Measurements from ENCODE around the gene HIVEP1. TPM values are rescaled to one million over a fixed set of nuclear protein-coding genes. Genes with fewer than 3 reads are reported as not detected.
"Not testable (repeated sequence)": the region's sequence is repeated elsewhere in the genome, so short reads cannot be mapped to it uniquely, and the experiment has no call there.

The HIVEP1 gene
- total and polyA plus RNA-seq, 4 donors, result 5.2 to 40.8 (median 16.7) TPM

GRCh38 chr6:12148317-12148801, 136.2 kb downstream of the HIVEP1 start:
- Histone ChIP-seq H3K9me3 (ENCODE audit: control insufficient read depth, low read length) (no peaks in the 10 kb centered on the region), H3K4me3 (ENCODE audit: low read length in 2 of 2) (no peak overlapping the region), H3K4me1 (ENCODE audit: control insufficient read depth in 1 of 2, insufficient read depth in 2 of 2, low read length in 2 of 2) (no peaks in the 10 kb centered on the region), H3K27me3 (ENCODE audit: control insufficient read depth in 1 of 2, insufficient read depth in 2 of 2, low read length in 1 of 2) (no peaks in the 10 kb centered on the region), H3K36me3 (ENCODE audit: control insufficient read depth in 1 of 2, insufficient read depth in 2 of 2, low read length in 1 of 2) (no peaks in the 10 kb centered on the region), H3K27ac (ENCODE audit: low read depth in 1 of 2, low read length in 2 of 2) (peak overlapping the region in 1 of 2 donors; percentile 60)
- ATAC-seq (ENCODE audit: low FRiP score), result no peak
- DNase-seq, result no peak
- intact Hi-C loops (cut with DNase I), result no loop called here
- WGBS, 2 donors, result 19 to 28% methylated on average over 3 of the region's 3 CpGs

- Histone ChIP-seq H3K27ac (ENCODE audit: low read depth in 1 of 2, low read length in 2 of 2) (peak overlapping the region in 1 of 2 donors; percentile 5), H3K4me1 (ENCODE audit: control insufficient read depth in 1 of 2, insufficient read depth in 2 of 2, low read length in 2 of 2) (no peaks in the 10 kb centered on the region), H3K27me3 (ENCODE audit: control insufficient read depth in 1 of 2, insufficient read depth in 2 of 2, low read length in 1 of 2) (no peaks in the 10 kb centered on the region), H3K36me3 (ENCODE audit: control insufficient read depth in 1 of 2, insufficient read depth in 2 of 2, low read length in 1 of 2) (no peaks in the 10 kb centered on the region), H3K9me3 (ENCODE audit: control insufficient read depth, low read length) (no peaks in the 10 kb centered on the region), H3K4me3 (ENCODE audit: low read length in 2 of 2) (no peak overlapping the region)
- DNase-seq (no peak), ATAC-seq (ENCODE audit: low FRiP score) (no peak)
- whole genome bisulfite sequencing, 2 donors, result 47 to 56% methylated on average over 4 of the region's 4 CpGs
- intact Hi-C loops (cut with DNase I), result no loop called here
Measured at GRCh38 chr6:12148841-12149240, 136.7 kb downstream of the HIVEP1 start.

DNA sequence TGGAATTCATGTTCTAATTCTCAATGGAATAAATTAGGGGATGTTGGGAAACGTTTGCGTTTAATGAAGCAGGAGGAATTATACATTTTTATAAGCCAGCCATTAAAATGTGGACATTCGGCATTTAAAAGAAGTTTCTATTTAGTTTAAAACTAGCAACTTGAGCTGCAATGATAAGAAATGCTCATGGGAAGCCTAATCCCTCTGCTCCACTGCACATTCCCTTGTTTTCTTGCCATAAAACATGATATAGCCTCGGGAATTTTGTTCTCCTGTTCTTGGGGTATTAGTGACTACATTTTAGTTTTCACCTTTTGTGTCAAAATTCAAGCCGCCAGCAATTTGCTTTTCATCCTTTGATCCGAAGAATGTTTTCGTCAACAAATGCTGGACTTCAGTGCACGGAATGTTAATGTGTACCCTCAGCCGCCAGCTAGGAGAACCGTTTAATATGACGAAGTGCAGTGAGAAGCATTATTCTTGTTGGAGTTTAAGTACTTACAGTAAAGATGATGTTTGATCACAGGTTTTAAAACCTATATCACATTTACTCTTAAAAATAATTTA, 137.9 kb downstream of the HIVEP1 start:
- no peaks in the 10 kb centered on the region for H3K27me3 ChIP-seq (ENCODE audit: control insufficient read depth in 1 of 2, insufficient read depth in 2 of 2, low read length in 1 of 2)
- H3K36me3 ChIP-seq (ENCODE audit: control insufficient read depth in 1 of 2, insufficient read depth in 2 of 2, low read length in 1 of 2), result no peaks in the 10 kb centered on the region
- H3K4me3 ChIP-seq (ENCODE audit: low read length in 2 of 2), result no peak overlapping the region
- H3K9me3 ChIP-seq (ENCODE audit: control insufficient read depth, low read length), result no peaks in the 10 kb centered on the region
- no peak for ATAC-seq (ENCODE audit: low FRiP score)
- DNase-seq, result no peak
- intact Hi-C loops (cut with DNase I), result loop anchor here (5.0 to 10.0 kb wide), 2 partner anchors 82 to 85 kb away; no protein-coding TSS in a partner anchor
- no peaks in the 10 kb centered on the region for H3K4me1 ChIP-seq (ENCODE audit: control insufficient read depth in 1 of 2, insufficient read depth in 2 of 2, low read length in 2 of 2)
- WGBS, 2 donors, result 19 to 28% methylated on average over 11 of the region's 11 CpGs
- no peak overlapping the region for H3K27ac ChIP-seq (ENCODE audit: low read depth in 1 of 2, low read length in 2 of 2)

DNA sequence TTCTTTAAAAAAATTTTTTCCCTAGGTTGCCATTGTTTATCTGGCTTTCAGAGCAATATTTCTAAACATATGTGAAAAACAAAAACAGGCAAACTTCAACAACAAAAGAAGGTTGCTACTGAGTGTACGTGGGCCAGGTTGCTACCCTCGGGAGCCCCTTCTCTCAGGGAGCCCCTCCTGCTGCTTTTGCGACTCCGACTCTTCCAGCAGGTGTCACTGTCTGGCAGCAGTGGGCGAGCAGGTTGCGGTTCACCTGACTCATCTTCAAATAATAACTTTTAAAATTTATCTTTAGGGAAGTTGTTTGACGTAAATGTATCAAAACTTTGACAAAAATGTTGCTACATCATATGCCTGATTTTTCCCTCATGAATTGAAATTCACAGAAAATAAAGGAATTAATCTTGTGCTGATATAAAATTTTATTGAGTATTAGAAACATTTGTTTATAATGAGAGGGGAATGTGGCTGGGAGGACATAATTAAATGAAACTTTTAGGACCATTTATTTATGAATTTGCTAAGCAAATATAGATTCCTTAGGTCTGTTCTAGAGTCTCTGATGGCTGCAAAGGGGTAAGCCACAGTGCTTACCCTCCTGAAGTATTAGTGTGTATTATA, 138.8 kb downstream of the HIVEP1 start:
- Histone ChIP-seq H3K27ac (ENCODE audit: low read depth in 1 of 2, low read length in 2 of 2) (no peak overlapping the region), H3K36me3 (ENCODE audit: control insufficient read depth in 1 of 2, insufficient read depth in 2 of 2, low read length in 1 of 2) (no peaks in the 10 kb centered on the region), H3K27me3 (ENCODE audit: control insufficient read depth in 1 of 2, insufficient read depth in 2 of 2, low read length in 1 of 2) (no peaks in the 10 kb centered on the region), H3K9me3 (ENCODE audit: control insufficient read depth, low read length) (no peaks in the 10 kb centered on the region), H3K4me3 (ENCODE audit: low read length in 2 of 2) (no peak overlapping the region), H3K4me1 (ENCODE audit: control insufficient read depth in 1 of 2, insufficient read depth in 2 of 2, low read length in 2 of 2) (no peaks in the 10 kb centered on the region)
- ATAC-seq (ENCODE audit: low FRiP score) (no peak), DNase-seq (no peak)
- 54 to 64% methylated on average over 7 of the region's 7 CpGs for WGBS, 2 donors
- intact Hi-C loops (cut with DNase I), result loop anchor here (5.0 to 10.0 kb wide), 2 partner anchors 81 to 84 kb away; no protein-coding TSS in a partner anchor

DNA sequence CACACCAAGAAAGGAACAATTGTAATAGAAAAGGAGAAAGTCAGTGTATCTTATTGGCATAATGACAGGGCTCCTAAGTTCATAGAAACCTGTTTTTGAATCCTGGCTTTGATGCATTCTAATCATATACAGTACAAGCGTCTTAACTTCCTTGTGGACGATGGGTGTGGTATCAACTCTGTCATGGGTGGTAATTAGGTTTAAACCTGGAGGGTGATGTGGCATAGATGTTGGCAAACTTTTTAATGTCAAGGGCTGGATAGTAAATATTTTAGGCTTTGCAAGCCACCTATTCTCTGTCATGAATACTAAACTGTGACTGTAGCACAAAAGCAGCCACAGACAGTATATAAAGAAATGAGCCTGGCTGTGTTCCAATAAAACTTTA, 139.3 kb downstream of the HIVEP1 start:
- Histone ChIP-seq H3K27ac (ENCODE audit: low read depth in 1 of 2, low read length in 2 of 2) (no peak overlapping the region), H3K4me3 (ENCODE audit: low read length in 2 of 2) (no peak overlapping the region), H3K27me3 (ENCODE audit: control insufficient read depth in 1 of 2, insufficient read depth in 2 of 2, low read length in 1 of 2) (no peaks in the 10 kb centered on the region), H3K9me3 (ENCODE audit: control insufficient read depth, low read length) (no peaks in the 10 kb centered on the region), H3K4me1 (ENCODE audit: control insufficient read depth in 1 of 2, insufficient read depth in 2 of 2, low read length in 2 of 2) (no peaks in the 10 kb centered on the region), H3K36me3 (ENCODE audit: control insufficient read depth in 1 of 2, insufficient read depth in 2 of 2, low read length in 1 of 2) (no peaks in the 10 kb centered on the region)
- DNase-seq (no peak), ATAC-seq (ENCODE audit: low FRiP score) (no peak)
- WGBS, 2 donors, result 90 to 94% methylated on average over 2 of the region's 2 CpGs
- intact Hi-C loops (cut with DNase I), result loop anchor here (5.0 to 10.0 kb wide), 2 partner anchors 81 to 83 kb away; no protein-coding TSS in a partner anchor

DNA sequence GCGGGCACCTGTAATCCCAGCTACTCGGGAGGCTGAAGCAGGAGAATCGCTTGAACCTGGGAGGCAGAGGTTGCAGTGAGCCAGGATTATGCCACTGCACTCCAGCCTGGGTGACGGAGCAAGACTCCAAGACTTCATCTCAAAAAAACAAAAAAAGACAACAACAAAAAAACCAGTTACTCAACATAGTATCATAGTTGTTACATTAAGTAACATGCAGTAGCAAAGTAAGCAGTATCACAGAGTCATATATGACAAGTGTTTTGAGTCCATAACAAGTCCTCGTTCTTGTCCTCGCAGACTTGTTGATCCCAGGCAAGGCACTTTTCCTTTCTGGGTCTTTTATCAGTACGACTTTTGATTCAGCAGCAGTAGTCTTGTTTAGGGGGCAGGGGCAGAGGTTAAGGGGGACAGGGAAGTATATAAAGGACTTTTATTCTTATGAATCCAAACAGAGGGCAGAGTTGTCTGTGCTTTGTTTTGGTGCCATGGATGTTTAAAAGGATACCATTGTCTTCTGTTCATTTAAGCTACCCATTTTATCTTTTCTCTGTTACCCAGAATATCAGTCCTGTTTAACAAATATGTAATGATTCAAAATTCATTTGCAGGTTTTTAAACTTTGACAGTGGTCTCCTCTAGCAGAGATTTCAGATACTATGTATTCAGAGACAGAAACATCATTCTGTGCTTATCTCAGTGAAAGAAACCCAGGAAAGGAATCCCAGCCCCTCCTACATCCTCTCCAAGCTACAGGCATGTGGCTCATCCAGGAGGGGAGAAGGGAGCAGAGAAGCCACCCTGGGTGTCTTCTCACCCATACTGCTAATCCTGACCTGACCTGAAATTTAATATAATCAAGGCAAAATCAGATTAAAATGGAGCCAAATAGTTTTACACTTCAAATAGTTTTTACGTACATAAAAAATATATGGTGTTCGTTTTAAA, 140.2 kb downstream of the HIVEP1 start:
- WGBS, 2 donors, result 83% methylated on average over 9 of the region's 9 CpGs
- no peaks in the 10 kb centered on the region for H3K36me3 ChIP-seq (ENCODE audit: control insufficient read depth in 1 of 2, insufficient read depth in 2 of 2, low read length in 1 of 2)
- H3K4me3 ChIP-seq (ENCODE audit: low read length in 2 of 2), result no peak overlapping the region
- no peaks in the 10 kb centered on the region for H3K9me3 ChIP-seq (ENCODE audit: control insufficient read depth, low read length)
- no peak overlapping the region for H3K27ac ChIP-seq (ENCODE audit: low read depth in 1 of 2, low read length in 2 of 2)
- no peak for DNase-seq
- H3K27me3 ChIP-seq (ENCODE audit: control insufficient read depth in 1 of 2, insufficient read depth in 2 of 2, low read length in 1 of 2), result no peaks in the 10 kb centered on the region
- H3K4me1 ChIP-seq (ENCODE audit: control insufficient read depth in 1 of 2, insufficient read depth in 2 of 2, low read length in 2 of 2), result no peaks in the 10 kb centered on the region
- intact Hi-C loops (cut with DNase I), result loop anchor here (5.0 to 10.0 kb wide), 2 partner anchors 80 to 83 kb away; no protein-coding TSS in a partner anchor
- no peak for ATAC-seq (ENCODE audit: low FRiP score)

GRCh38 chr6:12155769-12156168, 143.7 kb downstream of the HIVEP1 start:
- intact Hi-C loops (cut with DNase I), result loop anchor here in 1 of 2 donors (10.0 kb wide), 1 partner anchor 79 kb away; no protein-coding TSS in a partner anchor
- H3K36me3 ChIP-seq (ENCODE audit: control insufficient read depth in 1 of 2, insufficient read depth in 2 of 2, low read length in 1 of 2); DNase-seq; H3K9me3 ChIP-seq (ENCODE audit: control insufficient read depth, low read length); H3K4me1 ChIP-seq (ENCODE audit: control insufficient read depth in 1 of 2, insufficient read depth in 2 of 2, low read length in 2 of 2); ATAC-seq (ENCODE audit: low FRiP score); H3K27me3 ChIP-seq (ENCODE audit: control insufficient read depth in 1 of 2, insufficient read depth in 2 of 2, low read length in 1 of 2); H3K4me3 ChIP-seq (ENCODE audit: low read length in 2 of 2); H3K27ac ChIP-seq (ENCODE audit: low read depth in 1 of 2, low read length in 2 of 2): not testable (repeated sequence)
- 91 to 95% methylated on average over 2 of the region's 2 CpGs for WGBS, 2 donors

GRCh38 chr6:12158686-12159415, 146.7 kb downstream of the HIVEP1 start:
- 97% methylated on average over 16 of the region's 16 CpGs for WGBS, 2 donors
- intact Hi-C loops (cut with DNase I), result loop anchor here in 1 of 2 donors (10.0 kb wide), 1 partner anchor 76 kb away; no protein-coding TSS in a partner anchor
- H3K4me3 ChIP-seq (ENCODE audit: low read length in 2 of 2), result no peak overlapping the region
- no peak overlapping the region for H3K27ac ChIP-seq (ENCODE audit: low read depth in 1 of 2, low read length in 2 of 2)
- H3K9me3 ChIP-seq (ENCODE audit: control insufficient read depth, low read length), result no peaks in the 10 kb centered on the region
- ATAC-seq (ENCODE audit: low FRiP score) (no peak), DNase-seq (no peak)
- H3K36me3 ChIP-seq (ENCODE audit: control insufficient read depth in 1 of 2, insufficient read depth in 2 of 2, low read length in 1 of 2), result peaks cover 1 to 4% of the 10 kb centered on the region in 2 donors
- H3K4me1 ChIP-seq (ENCODE audit: control insufficient read depth in 1 of 2, insufficient read depth in 2 of 2, low read length in 2 of 2), result peaks cover 0 to 3% of the 10 kb centered on the region in 2 donors
- no peaks in the 10 kb centered on the region for H3K27me3 ChIP-seq (ENCODE audit: control insufficient read depth in 1 of 2, insufficient read depth in 2 of 2, low read length in 1 of 2)
